HFF-Myc (cell line): ENCODE data around the gene CACNA1C.

ENCODE experiments used
- DNase-seq: peaks from one replicate; pipeline ENCODE4 v3.0.0-alpha.2; 2011; ENCODE audit warnings: low read depth; ENCODE audit errors: extremely low read depth
- H3K4me3 ChIP-seq: replicated peaks from 2 replicates; pipeline ENCODE4 v1.5.1; 2011; ENCODE audit warnings: low read depth, mild to moderate bottlenecking, control low read depth, low read length
- TF ChIP-seq, protein P1 (sequence below): IDR thresholded peaks from 2 replicates; pipeline ENCODE4 v1.5.1; 2012; ENCODE audit warnings: mild to moderate bottlenecking, low read depth, low read length, control low read depth; ENCODE audit errors: missing control alignments

Gene CACNA1C

DNA sequence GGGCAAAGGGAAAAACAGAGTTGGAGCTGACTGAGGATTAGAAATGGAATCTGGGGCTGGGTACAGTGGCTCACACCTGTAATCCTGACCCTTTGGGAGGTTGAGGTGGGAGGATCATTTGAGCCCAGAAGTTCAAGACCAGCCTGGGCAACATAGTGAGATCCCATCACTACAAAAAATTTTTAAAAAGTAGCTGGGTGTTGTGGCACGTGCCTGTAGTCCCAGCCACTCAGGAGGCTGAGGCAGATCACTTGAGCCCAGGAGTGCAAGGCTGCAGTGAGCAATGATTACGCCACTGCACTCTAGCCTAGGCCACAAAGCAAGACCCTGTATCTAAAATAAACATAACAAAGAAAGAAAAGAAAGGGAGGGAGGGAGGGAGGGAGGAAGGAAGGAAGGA is 33.7 kb upstream of the CACNA1C start:
- no peak for DNase-seq
- H3K4me3 ChIP-seq = no peak overlapping the region
- TF ChIP-seq, protein P1, sequence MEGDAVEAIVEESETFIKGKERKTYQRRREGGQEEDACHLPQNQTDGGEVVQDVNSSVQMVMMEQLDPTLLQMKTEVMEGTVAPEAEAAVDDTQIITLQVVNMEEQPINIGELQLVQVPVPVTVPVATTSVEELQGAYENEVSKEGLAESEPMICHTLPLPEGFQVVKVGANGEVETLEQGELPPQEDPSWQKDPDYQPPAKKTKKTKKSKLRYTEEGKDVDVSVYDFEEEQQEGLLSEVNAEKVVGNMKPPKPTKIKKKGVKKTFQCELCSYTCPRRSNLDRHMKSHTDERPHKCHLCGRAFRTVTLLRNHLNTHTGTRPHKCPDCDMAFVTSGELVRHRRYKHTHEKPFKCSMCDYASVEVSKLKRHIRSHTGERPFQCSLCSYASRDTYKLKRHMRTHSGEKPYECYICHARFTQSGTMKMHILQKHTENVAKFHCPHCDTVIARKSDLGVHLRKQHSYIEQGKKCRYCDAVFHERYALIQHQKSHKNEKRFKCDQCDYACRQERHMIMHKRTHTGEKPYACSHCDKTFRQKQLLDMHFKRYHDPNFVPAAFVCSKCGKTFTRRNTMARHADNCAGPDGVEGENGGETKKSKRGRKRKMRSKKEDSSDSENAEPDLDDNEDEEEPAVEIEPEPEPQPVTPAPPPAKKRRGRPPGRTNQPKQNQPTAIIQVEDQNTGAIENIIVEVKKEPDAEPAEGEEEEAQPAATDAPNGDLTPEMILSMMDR = no peak

DNA sequence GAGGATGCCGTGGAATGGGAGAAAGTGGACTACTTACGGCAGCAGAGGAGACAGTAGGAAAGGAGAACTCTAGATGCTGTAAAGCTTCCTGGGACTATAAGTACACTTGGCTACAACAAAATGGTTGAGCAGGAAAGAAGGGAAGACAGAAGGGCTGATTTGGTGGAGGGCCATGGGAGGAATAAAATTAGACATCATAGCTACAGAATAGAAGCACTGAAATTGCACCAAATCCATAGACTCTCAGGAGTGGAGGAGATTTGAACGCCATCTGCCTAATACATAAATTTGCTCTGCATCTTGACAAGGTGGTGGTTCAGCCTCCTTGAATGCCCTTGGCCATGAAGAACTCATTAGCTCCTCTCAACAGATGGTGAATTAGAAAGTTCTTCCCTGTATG is 32.3 kb upstream of the CACNA1C start:
- DNase-seq = no peak
- TF ChIP-seq, protein P1 = no peak
- H3K4me3 ChIP-seq = no peak overlapping the region

- TF ChIP-seq, protein P1 = no peak
- DNase-seq = no peak
- H3K4me3 ChIP-seq = no peak overlapping the region
Observed at GRCh38 chr12:2023365-2023764, 29.4 kb upstream of the CACNA1C start.

DNA sequence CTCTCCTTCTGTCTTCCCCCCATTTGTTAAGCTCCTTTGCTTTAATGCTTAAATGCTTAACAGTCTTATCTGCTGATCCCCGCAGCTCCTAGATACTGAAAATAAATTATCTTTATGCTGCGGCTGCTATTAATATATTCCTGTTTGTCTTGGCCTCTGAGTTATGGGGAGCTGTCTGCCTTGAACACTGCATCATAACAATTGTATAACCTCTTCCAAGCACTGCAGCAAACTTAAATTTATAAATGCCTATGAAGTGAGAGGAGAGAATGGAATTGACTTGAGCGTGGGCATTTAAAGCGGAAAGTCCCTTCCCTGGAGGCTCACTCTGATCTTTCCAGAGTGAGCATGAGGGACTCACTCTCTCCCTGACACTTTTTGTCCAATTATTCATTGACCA is 25.4 kb upstream of the CACNA1C start:
- TF ChIP-seq, protein P1 = no peak
- DNase-seq = no peak
- H3K4me3 ChIP-seq = no peak overlapping the region

GRCh38 chr12:2029851-2030250 is 22.9 kb upstream of the CACNA1C start:
- no peak overlapping the region for H3K4me3 ChIP-seq
- TF ChIP-seq, protein P1 = no peak
- no peak for DNase-seq

- DNase-seq = no peak
- TF ChIP-seq, protein P1 = no peak
- no peak overlapping the region for H3K4me3 ChIP-seq
Observed at GRCh38 chr12:2032506-2032905, 20.3 kb upstream of the CACNA1C start.

GRCh38 chr12:2034633-2035430 is 18.0 kb upstream of the CACNA1C start:
- TF ChIP-seq, protein P1 = peak; percentile 75
- DNase-seq = no peak
- peak overlapping the region; percentile 32 for H3K4me3 ChIP-seq
